Suppressor macrophage treated with lipopolysaccharide for 1 hour (primary cell): ENCODE results near the gene TDG.
A peak's percentile ranks its signal among the peaks of the same experiment; 100 is the strongest.

Experiments used
- DNase-seq, 3 donors: peaks; one replicate each; pipeline ENCODE4 v3.0.0-alpha.2; 2020 to 2022

Gene TDG

GRCh38 chr12:103965590-103966504, at the start of gene TDG:
TDG (plus strand) TSS chr12:103965872; CDS start chr12:103966038, 166 bp downstream.
- DNase-seq, result peak; percentile 97 to 98 (median 97)

GRCh38 chr12:103917873-103918272, 47.8 kb upstream of the TDG start:
- no peak for DNase-seq

GRCh38 chr12:103924761-103925641, 40.7 kb upstream of the TDG start:
- peak; percentile 27 to 51 (median 38) for DNase-seq

- DNase-seq, result peak; percentile 30 to 50 (median 44)
Measured at GRCh38 chr12:103928682-103929045, 37.0 kb upstream of the TDG start.

GRCh38 chr12:103929046-103929783, 36.5 kb upstream of the TDG start:
- peak; percentile 85 to 87 (median 87) for DNase-seq

GRCh38 chr12:103929784-103930033, 36.0 kb upstream of the TDG start:
- no peak for DNase-seq

GRCh38 chr12:103930034-103930786, 35.5 kb upstream of the TDG start, which contains the start of gene HSP90B1:
HSP90B1 (plus strand) TSS chr12:103930410; CDS start chr12:103930516, 106 bp downstream.
- peak; percentile 99 to 100 (median 99) for DNase-seq

GRCh38 chr12:103930787-103931735, 34.6 kb upstream of the TDG start:
- peak; percentile 49 to 53 (median 53) for DNase-seq

GRCh38 chr12:103933237-103933636, 32.4 kb upstream of the TDG start:
- no peak for DNase-seq

GRCh38 chr12:103936679-103937078, 29.0 kb upstream of the TDG start:
- no peak for DNase-seq

- DNase-seq, result no peak
Measured at GRCh38 chr12:103944964-103945363, 20.7 kb upstream of the TDG start.

- DNase-seq, result peak in 2 of 3 donors; percentile 46 to 53
Measured at GRCh38 chr12:103947871-103948555, 17.7 kb upstream of the TDG start.

GRCh38 chr12:103948746-103949406, 16.8 kb upstream of the TDG start:
- DNase-seq, result no peak

GRCh38 chr12:103952497-103952896, 13.2 kb upstream of the TDG start:
- no peak for DNase-seq

GRCh38 chr12:103955811-103956508, 9.7 kb upstream of the TDG start:
- DNase-seq, result no peak

- peak in 2 of 3 donors; percentile 20 to 27 for DNase-seq
Measured at GRCh38 chr12:103956509-103957027, 9.1 kb upstream of the TDG start.

- no peak for DNase-seq
Measured at GRCh38 chr12:103957865-103958388, 7.7 kb upstream of the TDG start.

GRCh38 chr12:103958621-103959020, 7.1 kb upstream of the TDG start:
- no peak for DNase-seq
